GM19043 (cell line): ENCODE measurements around the gene ADAP1.
"Not testable (repeated sequence)": the region's sequence is repeated elsewhere in the genome, so short reads cannot be mapped to it uniquely, and the experiment has no call there.

Experiments
- ATAC-seq: cut with Tn5 transposase; IDR thresholded peaks from one replicate; pipeline ENCODE4 v1.9.1; 2021; ENCODE audit warnings: low read depth; ENCODE audit not compliant: unreplicated experiment

ADAP1 gene

DNA sequence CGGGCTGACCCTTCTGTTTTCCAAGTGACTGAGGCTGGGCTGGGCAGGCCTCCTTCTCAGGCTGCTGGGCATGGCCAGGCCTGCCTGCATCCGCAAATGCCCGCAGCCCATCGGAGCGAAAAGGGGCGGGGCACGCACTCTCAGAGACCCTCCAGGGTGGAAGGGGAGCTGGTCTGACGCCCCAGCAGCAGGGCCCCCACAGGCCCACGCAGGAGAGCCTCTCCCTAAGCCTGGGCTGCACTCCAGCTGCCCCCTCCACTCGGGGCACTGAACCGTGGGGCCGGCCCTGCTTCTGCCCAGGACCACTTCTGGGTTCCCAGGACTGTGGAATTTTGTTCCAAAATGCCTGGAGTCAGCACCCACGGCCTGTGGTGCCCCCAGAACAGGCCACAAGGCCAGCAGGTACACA lies 9.3 kb downstream of the ADAP1 start:
- no peak for ATAC-seq

DNA sequence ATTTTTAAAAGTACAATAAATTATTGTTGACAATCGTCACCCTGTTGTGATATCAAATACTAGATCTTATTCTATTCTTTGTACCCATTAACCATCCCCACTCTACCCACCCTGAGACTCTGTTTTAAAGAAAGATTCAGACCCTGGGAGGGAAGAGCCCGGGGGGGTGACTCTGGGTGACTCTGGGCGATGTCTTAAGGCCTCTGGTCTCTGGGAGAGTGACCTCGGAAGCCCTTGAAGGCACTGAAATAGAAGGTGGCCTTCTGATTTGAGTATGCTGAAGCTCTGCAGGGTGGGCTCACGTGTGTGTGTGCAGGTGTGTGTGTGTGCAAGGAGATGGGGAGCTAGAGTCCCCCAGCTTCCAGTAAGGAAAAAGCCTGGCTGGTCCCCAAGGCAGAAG lies 9.7 kb downstream of the ADAP1 start:
- no peak for ATAC-seq

DNA sequence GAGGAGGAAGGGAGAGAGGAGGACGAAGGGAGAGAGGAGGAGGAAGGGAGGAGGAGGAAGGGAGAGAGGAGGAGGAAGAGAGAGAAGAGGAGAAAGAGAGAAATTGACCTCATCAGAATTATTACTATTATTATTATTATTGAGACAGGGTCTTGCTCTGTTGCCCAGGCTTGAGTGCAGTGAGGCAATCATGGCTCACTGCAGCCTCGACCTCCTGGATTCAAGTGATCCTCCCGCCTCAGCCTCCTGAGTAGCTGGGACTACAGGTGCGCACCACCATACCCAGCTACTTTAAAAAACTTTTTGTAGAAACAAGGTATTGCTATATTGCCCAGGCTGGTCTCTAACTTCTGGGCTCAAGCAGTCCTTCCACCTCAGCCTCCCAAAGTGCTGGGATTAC lies 10.7 kb downstream of the ADAP1 start:
- not testable (repeated sequence) for ATAC-seq

DNA sequence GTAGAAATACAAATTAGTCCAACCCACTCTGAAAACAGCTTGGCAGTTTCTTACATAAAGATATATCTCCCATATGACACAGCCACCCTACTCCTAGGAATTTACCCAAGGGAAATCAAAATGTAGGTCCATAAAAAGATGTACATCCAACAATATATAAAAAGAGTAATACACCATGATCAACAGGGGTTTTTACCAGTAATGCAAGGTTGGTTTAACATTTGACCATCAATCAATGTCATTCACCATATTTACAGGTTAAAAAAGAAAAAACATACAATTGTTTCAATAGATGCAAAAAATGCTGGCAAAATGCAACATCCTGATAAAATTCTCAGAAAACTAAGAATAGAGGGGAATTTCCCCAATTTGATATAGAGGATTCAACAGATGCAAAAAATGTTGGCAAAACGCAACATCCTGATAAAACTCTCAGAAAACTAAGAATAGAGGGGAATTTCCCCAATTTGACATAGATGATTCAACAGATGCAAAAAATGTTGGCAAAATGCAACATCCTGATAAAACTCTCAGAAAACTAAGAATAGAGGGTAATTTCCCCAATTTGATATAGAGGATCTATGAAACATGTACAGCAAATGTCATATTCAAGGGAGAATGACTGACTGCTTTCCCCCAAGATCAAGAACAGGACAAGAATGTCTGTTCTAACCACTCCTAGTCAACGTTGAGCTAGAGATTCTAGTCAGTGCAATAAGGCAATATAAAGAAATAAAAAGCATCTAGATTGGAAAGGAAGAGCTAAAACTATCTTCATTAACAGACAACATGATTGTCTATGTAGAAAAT lies 13.7 kb downstream of the ADAP1 start:
- ATAC-seq, result no peak

DNA sequence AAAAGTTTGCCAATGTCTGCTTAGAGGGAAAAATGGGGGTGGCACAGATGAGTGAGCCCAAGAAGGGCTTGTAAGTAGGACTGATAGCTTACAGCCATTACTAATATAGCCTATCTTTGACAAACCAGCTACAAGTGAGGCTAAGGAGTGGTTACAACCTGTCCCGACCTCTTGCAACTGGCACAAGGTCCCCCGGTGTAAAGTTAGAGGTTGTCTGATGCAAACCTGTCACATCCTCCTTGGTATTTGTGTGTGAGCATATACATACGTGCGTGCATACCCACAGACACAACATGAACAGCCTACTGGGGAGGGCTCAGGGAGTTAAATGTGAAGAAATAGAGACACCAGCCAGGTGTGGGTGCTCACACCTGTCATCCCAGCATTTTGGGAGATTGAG lies 14.6 kb downstream of the ADAP1 start:
- no peak for ATAC-seq

DNA sequence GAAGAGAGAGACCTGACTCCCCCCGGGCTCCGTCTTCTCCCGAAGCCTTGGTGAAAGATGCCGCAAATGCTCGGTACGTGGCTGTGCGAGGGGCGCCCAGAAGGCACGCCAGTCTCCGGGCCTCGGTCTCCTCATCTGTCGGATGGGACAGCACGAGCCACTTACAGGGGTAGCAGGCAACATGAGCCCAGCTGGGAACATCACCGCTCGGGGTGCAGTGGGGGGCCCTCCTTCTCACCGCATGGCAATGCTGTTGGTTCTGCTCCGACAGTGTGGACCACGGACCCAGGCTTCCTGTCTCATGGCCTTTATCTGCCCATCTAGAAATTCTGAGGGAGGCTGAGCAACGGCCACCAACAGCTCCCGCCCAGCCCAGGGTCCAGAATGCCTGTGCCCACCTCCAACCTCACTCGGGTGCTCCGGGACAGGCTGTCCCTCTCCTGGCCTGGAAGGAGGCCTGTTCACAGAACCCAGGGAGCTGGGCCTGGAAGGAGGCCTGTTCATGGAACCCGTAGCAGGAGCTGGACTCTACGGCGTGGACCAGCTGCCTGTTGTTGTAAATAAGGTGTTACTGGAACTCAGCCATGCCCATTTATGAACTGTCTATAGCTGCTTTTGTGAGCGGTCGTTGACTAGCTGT lies 15.8 kb downstream of the ADAP1 start:
- ATAC-seq, result no peak

DNA sequence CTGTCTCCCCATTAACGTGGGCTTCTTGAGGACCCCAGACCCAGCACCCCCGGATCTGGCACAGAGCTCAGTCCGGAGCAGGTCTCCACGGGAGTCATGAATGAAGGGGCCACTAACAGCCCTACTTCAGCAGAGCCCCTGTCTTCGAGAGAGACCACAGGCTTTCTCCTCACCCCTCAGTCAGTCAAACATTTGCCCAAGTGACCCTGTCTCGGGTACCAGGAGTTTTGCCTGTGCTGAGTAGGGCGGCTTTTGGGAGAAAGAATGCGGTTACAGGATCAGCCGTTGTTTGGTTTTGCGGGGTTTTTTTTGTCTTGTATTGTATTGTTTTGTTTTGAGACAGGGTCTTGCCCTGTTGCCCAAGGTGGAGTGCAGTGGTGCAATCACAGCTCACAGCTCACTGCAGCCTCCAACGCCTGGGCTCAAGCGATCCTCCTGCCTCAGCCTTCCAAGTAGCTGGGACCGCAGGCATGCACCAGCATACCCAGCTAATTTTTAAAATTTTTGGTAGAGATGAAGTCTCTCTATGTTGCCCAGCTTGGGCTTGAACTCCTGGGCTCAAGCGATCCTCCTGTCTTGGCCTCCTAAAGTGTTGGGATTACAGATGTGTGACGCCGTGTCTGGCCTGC lies 16.5 kb downstream of the ADAP1 start:
- ATAC-seq, result no peak

DNA sequence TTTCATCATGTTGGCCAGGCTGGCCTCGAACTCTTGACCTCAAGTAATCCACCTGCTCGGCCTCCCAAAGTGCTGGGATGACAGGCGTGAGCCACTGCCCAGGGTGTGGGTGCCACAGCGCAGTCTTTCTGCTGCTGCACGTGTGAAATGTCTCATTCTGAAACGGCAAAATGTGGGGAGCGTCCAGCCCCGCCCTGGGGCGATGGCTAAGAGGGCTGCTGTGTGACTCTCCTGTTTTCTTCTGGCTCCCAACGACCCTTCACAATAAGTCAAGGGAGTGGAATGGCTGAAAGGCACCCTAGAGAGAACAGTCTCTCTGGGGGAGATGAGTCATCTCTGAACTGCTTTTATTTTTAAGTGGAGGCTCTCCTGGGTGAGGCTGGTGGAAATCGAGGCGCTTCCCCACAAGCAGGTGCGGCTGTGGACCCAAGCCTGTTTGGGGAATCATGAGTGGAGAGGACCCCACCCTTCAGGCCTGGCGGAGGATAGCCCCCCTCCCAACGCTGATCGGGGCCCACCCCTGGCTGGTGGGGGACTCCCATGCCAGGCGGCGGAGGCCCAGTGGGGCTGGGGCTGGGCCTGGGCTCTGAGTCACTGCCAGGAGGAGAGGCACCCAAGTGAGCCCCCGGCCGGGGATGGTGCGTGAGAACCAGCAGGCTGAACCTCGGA lies 18.0 kb downstream of the ADAP1 start:
- ATAC-seq, result peak; percentile 89

DNA sequence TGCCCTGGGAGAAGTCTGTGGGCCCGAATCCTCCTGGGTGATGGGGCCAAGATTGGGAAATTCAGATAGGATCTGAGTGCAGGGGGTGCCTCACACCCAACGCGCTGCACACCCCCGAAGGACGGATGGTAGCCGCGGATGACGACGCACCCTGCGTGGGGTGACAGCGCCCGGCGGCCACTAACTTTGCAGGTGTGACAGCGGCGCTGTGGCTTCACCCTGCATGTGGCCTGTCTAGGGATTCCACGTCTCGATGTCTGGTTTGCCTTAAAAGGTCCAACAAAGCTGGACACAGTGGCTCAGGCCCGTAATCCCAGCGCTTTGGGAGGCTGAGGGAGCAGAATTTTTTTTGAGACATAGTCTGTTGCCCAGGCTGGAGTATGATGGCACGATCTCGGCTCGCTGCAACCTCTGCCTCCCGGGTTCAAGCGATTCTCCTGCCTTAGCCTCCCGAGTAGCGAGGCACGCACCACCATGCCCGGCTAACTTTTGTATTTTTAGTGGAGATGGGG lies 18.6 kb downstream of the ADAP1 start:
- no peak for ATAC-seq

DNA sequence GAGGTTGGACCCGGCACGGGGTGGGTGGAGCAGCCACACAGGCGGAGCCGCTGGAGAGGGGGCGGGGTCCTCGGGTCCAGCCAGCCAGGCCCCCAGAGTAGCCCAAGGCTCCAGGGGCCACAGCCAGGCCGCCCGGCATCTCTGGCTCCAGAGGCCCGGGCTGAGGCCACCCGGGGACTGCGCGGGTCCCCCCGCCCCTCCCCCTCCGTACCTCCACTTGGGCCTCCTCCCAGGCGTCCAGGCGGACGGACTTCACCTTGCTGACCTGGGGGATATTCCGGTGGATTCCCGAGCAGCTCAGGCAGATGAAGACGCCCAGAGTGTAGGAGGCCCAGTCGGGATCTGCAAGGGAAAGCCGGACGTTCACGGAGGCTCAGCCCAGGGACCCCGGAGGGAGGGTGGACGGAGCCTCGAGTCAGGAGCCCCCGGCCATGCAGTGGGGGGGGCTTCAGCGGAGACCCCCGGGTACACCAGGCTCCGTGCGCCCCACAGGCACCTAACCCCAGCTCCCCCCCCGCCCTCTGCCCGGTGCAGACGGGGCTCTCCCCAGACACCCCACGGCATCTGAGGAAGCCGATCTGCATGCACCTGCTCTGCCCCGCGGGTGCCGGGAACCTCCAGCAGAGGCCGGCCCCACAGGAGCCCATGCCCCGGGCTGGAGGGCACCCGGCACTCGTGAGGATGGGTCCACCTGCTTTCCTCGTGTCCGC lies 19.2 kb downstream of the ADAP1 start:
- no peak for ATAC-seq

DNA sequence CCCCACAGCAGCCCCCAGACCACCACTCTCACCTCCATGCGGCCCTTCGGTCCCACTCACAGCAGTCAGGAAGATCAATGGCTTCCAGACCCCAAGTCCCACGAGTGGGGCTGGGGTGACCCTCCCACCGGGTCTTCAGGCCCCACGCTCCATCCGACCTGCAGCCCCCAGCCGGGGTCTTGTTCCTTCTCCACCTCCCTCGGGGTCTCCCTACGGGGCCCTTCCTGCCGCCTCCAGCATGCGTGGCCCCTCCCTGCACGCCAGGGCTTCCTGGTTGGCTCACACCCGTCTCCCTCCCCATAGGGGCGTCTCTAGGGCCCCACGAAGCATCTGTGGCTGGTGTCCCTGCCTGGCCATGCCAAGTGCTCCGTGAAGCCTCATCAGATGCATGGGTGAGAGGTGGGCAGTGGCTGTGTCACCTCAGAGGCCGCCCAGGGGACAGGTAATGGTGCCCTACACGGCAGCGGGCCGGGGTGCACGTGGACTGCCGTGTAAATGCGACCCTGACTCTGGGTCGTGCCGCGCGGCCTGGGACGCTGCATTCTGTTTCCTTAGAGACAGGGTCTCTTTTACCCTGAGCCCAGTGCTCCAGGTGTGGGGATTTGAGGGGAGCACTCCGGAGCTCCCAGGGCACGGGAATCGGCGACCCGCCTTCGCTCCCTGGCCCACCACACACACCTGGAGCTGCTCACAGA lies 19.9 kb downstream of the ADAP1 start:
- ATAC-seq, result no peak

DNA sequence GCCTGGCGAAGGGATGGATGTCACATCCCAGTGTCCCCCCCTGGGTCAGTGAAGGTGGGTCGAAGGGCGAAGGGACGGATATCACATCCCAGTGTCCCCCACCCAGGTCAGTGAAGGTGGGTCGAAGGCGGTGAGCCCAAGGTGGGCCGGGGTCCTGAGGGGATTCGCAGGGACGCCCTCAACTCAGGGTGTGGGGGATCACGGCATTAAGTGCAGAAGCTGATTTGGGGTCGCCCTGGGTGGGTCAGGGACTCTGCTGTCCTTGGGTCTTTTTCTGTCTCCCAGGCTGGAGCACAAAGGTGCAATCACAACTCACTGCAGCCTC lies 21.9 kb downstream of the ADAP1 start:
- ATAC-seq, result no peak

DNA sequence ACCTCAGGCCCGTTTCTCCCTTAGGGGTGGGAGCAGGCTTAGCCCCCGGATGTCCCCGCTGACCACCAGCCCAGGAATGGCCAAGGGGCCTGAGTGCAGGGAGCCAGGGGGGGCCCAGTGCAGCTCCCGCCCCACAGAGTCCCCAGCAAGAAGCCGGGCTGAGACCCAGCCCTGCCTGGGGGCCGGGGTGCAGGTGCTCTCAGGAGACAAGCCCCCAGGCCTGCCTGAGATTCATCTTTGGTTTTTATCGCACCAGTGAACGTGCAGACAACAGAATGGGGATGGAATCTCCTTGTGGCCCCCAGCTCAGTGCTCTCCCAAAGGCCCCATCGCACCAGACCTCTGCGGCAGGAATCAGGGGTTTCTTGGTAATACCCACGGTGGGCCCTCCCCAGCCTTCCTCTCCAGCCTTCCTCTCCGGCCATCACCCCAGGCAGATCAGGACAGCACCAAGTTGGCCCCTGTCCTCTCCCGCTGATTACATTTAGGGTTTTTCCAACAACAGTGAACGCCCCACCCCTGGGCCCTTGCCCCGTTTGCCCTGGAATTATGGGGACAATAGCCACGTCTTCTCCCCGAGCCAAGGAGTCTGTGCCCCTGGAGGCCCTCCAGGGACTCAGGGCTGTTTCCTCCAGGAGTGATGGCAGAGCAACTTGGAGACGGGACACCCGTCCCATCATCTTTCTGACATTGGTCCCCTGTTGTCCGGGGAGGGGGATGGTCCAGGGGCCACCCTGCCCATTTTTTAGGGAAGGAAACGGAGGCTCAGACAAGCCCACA lies 22.4 kb downstream of the ADAP1 start:
- no peak for ATAC-seq

DNA sequence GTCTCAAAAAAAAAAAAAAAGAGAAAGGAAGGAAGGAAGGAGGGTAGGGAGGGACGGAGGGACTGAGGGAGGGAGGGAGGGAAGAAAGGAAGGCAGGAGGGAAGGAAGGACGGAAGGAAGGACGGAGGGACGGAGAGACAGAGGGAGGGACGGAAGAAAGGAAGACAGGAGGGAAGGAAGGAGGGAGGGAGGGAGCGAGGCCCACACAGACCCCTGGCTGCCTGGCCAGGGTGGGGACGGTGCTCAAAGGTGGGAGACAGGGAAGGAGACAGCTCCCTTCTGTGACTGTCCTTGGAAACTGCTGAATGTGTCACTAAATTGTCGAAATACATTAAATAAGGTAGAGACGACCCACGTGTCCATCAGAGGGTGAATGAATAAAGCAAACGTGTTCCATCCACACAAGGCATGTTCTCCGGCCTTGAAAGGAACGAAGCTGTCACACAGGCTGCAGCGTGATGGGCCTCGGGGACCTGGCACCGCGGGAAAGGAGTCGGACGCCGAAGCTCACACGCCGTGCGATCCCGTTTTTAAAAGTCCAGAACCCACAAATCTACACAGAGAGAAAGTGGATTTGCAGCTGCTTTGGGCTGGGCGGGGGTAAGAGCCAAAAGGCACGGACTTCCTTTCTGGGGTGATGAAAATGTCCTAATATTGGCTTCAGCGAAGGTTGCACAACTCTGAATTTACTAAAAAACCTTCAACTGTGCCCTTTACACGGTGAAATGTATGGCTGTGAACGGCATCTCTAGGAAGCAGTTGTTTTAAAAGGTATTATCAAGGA lies 23.3 kb downstream of the ADAP1 start:
- ATAC-seq, result no peak

DNA sequence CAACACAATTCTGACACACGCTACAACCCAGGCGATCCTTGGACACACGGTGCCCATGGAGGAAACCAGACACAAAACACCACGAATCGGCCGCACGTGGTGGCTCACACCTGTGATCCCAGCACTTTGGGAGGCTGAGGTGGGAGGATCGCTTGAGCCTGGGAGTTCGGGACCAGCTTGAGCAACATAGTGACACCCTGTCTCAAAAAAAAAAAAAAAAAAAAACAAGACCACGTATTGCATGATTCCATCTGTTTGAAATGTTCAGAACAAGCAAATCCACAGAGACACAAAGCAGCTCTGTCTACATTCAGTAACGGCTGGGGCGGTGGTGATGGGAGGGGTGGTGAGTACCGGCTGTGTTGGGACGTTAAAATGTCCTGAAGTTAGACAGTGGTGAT lies 25.2 kb downstream of the ADAP1 start:
- no peak for ATAC-seq

DNA sequence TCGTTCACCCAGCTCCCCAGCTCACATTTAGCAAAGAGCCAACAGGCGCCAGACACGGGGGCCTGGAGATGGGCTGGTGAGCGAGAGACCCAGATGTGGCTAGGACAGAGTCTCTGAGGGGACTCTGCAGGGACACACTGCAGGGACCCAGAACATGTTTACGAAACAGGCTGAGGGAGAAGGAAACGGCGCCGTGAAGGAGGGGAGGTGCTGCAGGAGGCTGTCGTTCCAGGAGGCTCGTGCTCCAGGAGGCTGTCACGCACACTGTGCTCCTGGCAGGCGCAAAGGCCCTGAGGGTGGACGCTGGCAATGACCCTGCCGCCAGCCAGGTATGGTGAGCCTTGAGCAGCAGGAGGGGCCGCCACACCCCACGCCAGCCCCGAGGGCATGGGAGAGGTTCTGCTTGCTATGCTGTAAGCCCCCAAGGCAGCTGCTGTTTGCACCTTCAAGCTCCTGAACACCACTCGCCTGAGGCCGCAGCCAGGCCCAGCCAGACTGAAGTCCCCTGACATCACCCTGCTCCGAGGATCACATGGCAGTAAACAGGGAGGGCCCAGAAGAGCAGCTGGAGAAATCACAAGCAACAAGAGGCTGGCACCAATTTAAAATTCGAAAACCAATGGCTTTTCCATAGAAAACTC lies 27.3 kb downstream of the ADAP1 start:
- ATAC-seq, result no peak

DNA sequence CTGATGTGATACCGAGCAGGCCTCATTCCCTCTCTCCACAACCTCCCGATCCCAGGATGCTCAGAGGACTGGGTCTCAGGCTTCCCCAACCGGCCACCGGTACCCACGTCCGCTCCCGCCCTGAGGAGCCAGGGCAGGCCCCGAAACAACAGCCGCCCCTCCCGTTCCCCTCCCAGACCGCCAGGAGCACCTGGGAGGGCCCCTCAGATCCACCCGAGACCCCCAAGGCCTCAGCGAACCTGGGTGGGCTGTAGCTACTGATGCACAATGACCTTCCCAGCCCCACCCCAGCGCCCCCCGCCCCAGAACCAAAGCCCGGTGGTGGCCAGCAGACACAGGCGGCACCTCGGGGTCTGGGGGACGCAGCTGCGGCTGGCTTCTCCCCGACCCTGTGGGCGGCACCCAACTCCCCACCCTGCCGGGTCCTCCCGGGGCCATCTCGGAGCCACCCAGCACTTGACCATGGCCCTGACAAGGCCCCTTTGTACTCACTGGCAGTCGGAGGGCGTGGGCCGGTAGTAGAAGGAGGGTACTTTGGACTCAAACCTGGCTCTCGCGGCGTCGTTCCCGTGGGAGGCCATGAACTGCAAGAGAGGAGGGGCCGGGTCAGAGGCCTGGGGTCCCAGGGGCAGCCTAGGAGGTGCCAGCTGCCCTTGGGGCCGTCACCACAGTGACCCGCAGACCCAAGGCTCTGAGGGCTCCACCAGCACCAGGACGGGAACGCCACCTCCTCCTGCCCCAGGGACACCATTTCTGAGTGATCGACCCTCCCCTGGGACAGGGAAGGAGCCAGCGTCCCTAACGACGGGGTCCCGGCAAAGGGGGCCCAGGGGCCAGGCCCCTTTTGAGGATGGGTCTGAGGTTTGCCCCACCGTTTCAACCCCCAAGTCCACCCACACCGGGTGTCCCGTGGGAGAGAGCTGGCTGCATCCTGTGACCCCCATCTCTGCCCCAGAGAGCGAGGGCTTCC lies 28.1 kb downstream of the ADAP1 start:
- ATAC-seq, result no peak
